OCI-LY1 (cell line): Measurements from ENCODE around the gene KRT20.

Source experiments
- H2AFZ ChIP-seq: fragments of 200-600 bp; sonication (generic), shearing (Covaris generic); 2 replicates; pipeline ENCODE4 v1.6.0; 2014; ENCODE audit warnings: antibody characterized with exemption, mild to moderate bottlenecking, low read length
- H3F3A ChIP-seq: fragments of 200-600 bp; sonication (generic), shearing (Covaris generic); 2 replicates; pipeline ENCODE4 v1.6.0; 2014; ENCODE audit warnings: mild to moderate bottlenecking, antibody characterized with exemption, low read length, moderate library complexity; ENCODE audit not compliant: insufficient read depth
- H3K27ac ChIP-seq: fragments of 200-600 bp; sonication (generic); 2 replicates; pipeline ENCODE4 v1.5.1; 2014; ENCODE audit warnings: low read length, mixed run types, mild to moderate bottlenecking, low read depth; ENCODE audit not compliant: poor library complexity, severe bottlenecking
- H3K27me3 ChIP-seq: fragments of 200-600 bp; sonication (generic); 2 replicates; pipeline ENCODE4 v1.6.0; 2014; ENCODE audit warnings: antibody characterized with exemption, mild to moderate bottlenecking, low read length, moderate library complexity; ENCODE audit not compliant: insufficient read depth
- H3K36me3 ChIP-seq: fragments of 200-600 bp; sonication (generic); 2 replicates; pipeline ENCODE4 v1.6.1; 2014; ENCODE audit warnings: mild to moderate bottlenecking, antibody characterized with exemption, low read length, moderate library complexity, mixed read lengths; ENCODE audit not compliant: insufficient read depth
- H3K4me1 ChIP-seq: fragments of 200-600 bp; sonication (generic); 2 replicates; pipeline ENCODE4 v1.5.1; 2014; ENCODE audit warnings: mild to moderate bottlenecking, low read length, moderate library complexity; ENCODE audit not compliant: insufficient read depth, severe bottlenecking
- H3K4me2 ChIP-seq: fragments of 200-600 bp; sonication (generic), shearing (Covaris generic); 2 replicates; pipeline ENCODE4 v1.6.1; 2014; ENCODE audit warnings: low read length
- H3K4me3 ChIP-seq: fragments of 200-600 bp; sonication (generic); 2 replicates; pipeline ENCODE4 v1.5.1; 2014; ENCODE audit warnings: low read length, low read depth, mild to moderate bottlenecking, mixed read lengths; ENCODE audit not compliant: poor library complexity, severe bottlenecking
- H3K79me2 ChIP-seq: fragments of 200-600 bp; shearing (Covaris generic); 2 replicates; pipeline ENCODE4 v1.6.1; 2016; ENCODE audit warnings: mixed run types, low read length, mixed read lengths; ENCODE audit not compliant: insufficient read depth
- H3K9ac ChIP-seq: fragments of 200-600 bp; sonication (generic), shearing (Covaris generic); 2 replicates; pipeline ENCODE4 v1.6.1; 2014; ENCODE audit warnings: mild to moderate bottlenecking, low read length, mixed read lengths
- H3K9me2 ChIP-seq: fragments of 200-600 bp; sonication (generic), shearing (Covaris generic); 2 replicates; pipeline ENCODE4 v1.6.1; 2014; ENCODE audit warnings: low read depth, mild to moderate bottlenecking, low read length, mixed read lengths
- H3K9me3 ChIP-seq: fragments of 200-600 bp; shearing (Covaris generic); 2 replicates; pipeline ENCODE4 v1.6.1; 2014; ENCODE audit warnings: low read length, mixed read lengths
- H4K20me1 ChIP-seq: fragments of 200-600 bp; sonication (generic), shearing (Covaris generic); 2 replicates; pipeline ENCODE4 v1.6.0; 2016; ENCODE audit warnings: mild to moderate bottlenecking, low read length; ENCODE audit not compliant: insufficient read depth
- EZH2 ChIP-seq: fragments of 200-600 bp; sonication (generic), shearing (Covaris generic); IDR thresholded peaks from 2 replicates; pipeline ENCODE4 v1.8.0; 2017; ENCODE audit warnings: borderline replicate concordance, mixed run types, mild to moderate bottlenecking, antibody characterized with exemption, low read length, moderate library complexity, mixed read lengths
- TF ChIP-seq, protein P1 (sequence below): fragments of 200-600 bp; sonication (generic), shearing (Covaris generic); IDR thresholded peaks from 2 replicates; pipeline ENCODE4 v1.5.1; 2017; ENCODE audit warnings: mild to moderate bottlenecking, antibody characterized with exemption, low read length, moderate library complexity, mixed read lengths

The KRT20 gene, protein sequence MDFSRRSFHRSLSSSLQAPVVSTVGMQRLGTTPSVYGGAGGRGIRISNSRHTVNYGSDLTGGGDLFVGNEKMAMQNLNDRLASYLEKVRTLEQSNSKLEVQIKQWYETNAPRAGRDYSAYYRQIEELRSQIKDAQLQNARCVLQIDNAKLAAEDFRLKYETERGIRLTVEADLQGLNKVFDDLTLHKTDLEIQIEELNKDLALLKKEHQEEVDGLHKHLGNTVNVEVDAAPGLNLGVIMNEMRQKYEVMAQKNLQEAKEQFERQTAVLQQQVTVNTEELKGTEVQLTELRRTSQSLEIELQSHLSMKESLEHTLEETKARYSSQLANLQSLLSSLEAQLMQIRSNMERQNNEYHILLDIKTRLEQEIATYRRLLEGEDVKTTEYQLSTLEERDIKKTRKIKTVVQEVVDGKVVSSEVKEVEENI

DNA sequence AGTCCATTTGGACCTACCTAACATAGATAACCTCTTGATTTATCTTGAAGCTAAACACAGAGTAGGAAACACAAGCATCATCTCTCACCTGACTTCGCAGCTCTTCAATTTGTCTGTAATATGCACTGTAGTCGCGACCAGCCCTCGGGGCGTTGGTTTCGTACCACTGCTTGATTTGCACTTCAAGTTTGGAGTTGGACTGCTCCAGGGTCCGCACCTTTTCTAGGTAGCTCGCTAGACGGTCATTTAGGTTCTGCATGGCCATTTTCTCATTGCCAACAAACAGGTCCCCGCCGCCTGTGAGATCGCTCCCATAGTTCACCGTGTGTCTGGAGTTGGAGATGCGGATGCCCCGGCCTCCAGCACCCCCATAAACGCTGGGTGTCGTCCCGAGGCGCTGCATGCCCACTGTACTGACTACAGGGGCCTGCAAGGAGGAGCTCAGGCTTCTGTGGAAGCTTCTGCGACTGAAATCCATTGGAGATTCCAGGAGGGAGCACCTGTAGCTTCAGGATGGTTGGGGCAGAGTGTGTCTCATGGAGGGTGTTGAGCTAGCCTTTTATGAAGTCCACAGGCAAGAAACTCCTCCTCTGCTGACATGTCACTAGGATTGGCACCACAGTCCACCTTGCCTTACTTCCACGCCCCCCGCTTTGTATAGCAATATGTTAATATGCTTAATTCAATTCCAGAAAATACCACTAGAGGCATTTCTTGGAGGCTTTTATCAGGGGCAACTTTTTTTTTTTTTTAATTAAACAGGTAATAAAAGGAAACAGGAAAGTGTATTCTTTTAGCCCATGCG, at the start of gene KRT20:
KRT20 (minus strand) TSS at position 535 of the 805 bp plus-strand sequence; CDS start at position 478, 57 bp downstream.
- no peaks in the 10 kb centered on the region for H3K9me2 ChIP-seq
- H3F3A ChIP-seq, result no peaks in the 10 kb centered on the region
- TF ChIP-seq EZH2, result no peak
- TF ChIP-seq, protein P1, sequence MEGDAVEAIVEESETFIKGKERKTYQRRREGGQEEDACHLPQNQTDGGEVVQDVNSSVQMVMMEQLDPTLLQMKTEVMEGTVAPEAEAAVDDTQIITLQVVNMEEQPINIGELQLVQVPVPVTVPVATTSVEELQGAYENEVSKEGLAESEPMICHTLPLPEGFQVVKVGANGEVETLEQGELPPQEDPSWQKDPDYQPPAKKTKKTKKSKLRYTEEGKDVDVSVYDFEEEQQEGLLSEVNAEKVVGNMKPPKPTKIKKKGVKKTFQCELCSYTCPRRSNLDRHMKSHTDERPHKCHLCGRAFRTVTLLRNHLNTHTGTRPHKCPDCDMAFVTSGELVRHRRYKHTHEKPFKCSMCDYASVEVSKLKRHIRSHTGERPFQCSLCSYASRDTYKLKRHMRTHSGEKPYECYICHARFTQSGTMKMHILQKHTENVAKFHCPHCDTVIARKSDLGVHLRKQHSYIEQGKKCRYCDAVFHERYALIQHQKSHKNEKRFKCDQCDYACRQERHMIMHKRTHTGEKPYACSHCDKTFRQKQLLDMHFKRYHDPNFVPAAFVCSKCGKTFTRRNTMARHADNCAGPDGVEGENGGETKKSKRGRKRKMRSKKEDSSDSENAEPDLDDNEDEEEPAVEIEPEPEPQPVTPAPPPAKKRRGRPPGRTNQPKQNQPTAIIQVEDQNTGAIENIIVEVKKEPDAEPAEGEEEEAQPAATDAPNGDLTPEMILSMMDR, result peak; percentile 19; the same call in 1 of the 2 replicates
- no peaks in the 10 kb centered on the region for H3K79me2 ChIP-seq
- H3K9ac ChIP-seq, result no peak within 1 kb of the TSS
- H3K4me2 ChIP-seq, result no peak within 1 kb of the TSS
- no peaks in the 10 kb centered on the region for H3K9me3 ChIP-seq
- no peak within 1 kb of the TSS for H2AFZ ChIP-seq
- H3K27ac ChIP-seq, result no peak within 1 kb of the TSS
- H3K4me1 ChIP-seq, result no peaks in the 10 kb centered on the region
- H3K4me3 ChIP-seq, result no peak within 1 kb of the TSS
- no peaks in the 10 kb centered on the region for H3K36me3 ChIP-seq
- 0 out of 2 replicates have a peak, but pooled peaks cover 2% of the 10 kb centered on the region for H3K27me3 ChIP-seq
- H4K20me1 ChIP-seq, result no peaks in the 10 kb centered on the region

DNA sequence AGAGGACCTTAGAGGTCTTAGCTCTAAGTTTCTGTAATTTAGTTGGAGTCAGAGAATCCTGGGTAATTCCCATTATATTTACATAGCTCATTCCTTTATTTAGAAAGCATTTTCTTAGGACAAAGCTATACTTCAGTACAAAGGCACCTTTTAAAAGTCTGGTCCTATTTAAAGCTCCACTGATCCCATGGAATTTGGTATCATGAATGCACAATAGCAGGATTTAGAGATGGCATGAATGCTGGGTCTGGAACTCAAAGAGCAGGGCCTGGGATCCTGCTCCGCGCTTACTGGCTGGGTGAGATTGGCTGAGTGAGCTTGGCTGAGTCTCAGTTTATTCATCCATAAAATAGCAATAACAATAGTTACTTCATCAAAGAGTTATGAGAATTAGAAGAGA, 47.6 kb upstream of the KRT20 start:
- Histone ChIP-seq H2AFZ (no peak overlapping the region), H3K4me2 (no peak overlapping the region), H3K36me3 (no peaks in the 10 kb centered on the region), H3K9me3 (no peaks in the 10 kb centered on the region), H3F3A (no peaks in the 10 kb centered on the region), H4K20me1 (no peaks in the 10 kb centered on the region), H3K27ac (no peak overlapping the region), H3K4me1 (no peaks in the 10 kb centered on the region), H3K27me3 (peaks cover under 1% of the 10 kb centered on the region), H3K9me2 (no peaks in the 10 kb centered on the region), H3K79me2 (no peaks in the 10 kb centered on the region), H3K9ac (no peak overlapping the region), H3K4me3 (no peak overlapping the region)
- no peak for TF ChIP-seq EZH2
- TF ChIP-seq, protein P1, result no peak

DNA sequence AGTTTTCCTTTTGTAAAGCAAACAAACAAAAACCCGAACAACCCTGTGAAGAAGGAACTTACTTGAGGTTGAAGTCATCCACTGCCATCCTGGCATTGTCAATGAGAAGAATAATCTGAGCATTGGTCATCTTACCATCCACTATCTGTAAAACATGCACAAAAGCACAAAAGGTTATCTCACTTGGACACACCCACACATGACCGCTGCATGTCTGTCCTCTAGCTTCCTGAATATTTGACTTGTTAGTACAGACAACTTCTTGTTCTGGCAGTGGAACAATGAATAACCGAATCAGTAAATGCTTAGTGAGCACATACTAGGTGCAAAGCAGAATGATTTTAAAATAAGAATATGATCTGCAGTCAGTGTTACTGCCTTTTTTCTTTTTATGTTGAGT, 46.3 kb upstream of the KRT20 start:
- Histone ChIP-seq H2AFZ (no peak overlapping the region), H3K9me2 (no peaks in the 10 kb centered on the region), H4K20me1 (no peaks in the 10 kb centered on the region), H3K27me3 (no peaks in the 10 kb centered on the region; the same call in 1 of the 2 replicates), H3K4me2 (no peak overlapping the region), H3K4me3 (no peak overlapping the region), H3K4me1 (no peaks in the 10 kb centered on the region), H3K9ac (no peak overlapping the region), H3K36me3 (no peaks in the 10 kb centered on the region), H3K9me3 (no peaks in the 10 kb centered on the region), H3K79me2 (no peaks in the 10 kb centered on the region), H3K27ac (no peak overlapping the region), H3F3A (no peaks in the 10 kb centered on the region)
- no peak for TF ChIP-seq EZH2
- TF ChIP-seq, protein P1, result no peak
